ENCODE measurements around the gene CLIP2. TPM values are rescaled to one million over a fixed set of nuclear protein-coding genes. Genes with fewer than 3 reads are reported as not detected.

CLIP2 gene
- polyA plus RNA-seq, 1 experiment = 5.6 TPM

- ChIA-PET POLR2A (interaction anchor here (0.5 to 1.2 kb wide), 2 partner anchors 16 to 418 kb away, joined by 3 read pairs; no protein-coding TSS in a partner anchor), CTCF (interaction anchor here (0.7 kb wide), 1 partner anchor 16 kb away, joined by 3 read pairs; no protein-coding TSS in a partner anchor)
- Histone ChIP-seq H3K4me3 (ENCODE audit: low read depth, low read length) (no peak overlapping the region), H3K36me3 (ENCODE audit: control insufficient read depth, insufficient read depth, low read length) (no peaks in the 10 kb centered on the region), H3K27me3 (ENCODE audit: control insufficient read depth, insufficient read depth, low read length) (no peaks in the 10 kb centered on the region)
- peak; percentile 85 for DNase-seq (ENCODE audit: low read depth)
- no peak for TF ChIP-seq CTCF (IDR thresholded peaks at IDR 0.05; ENCODE audit: insufficient read depth, low read depth, low read length)
These were observed 16.7 kb upstream of the CLIP2 start for GRCh38 chr7:74272305-74273038.

GRCh38 chr7:74275401-74275881 is 13.8 kb upstream of the CLIP2 start:
- no peak for DNase-seq (ENCODE audit: low read depth)
- H3K36me3 ChIP-seq (ENCODE audit: control insufficient read depth, insufficient read depth, low read length) = no peaks in the 10 kb centered on the region
- TF ChIP-seq CTCF (IDR thresholded peaks at IDR 0.05; ENCODE audit: insufficient read depth, low read depth, low read length) = peak; percentile 57
- H3K27me3 ChIP-seq (ENCODE audit: control insufficient read depth, insufficient read depth, low read length) = no peaks in the 10 kb centered on the region
- ChIA-PET POLR2A (interaction anchor here (0.8 kb wide), 1 partner anchor 192 kb away, joined by 7 read pairs; the partner anchor contains the start of gene LIMK1), CTCF (interaction anchor here (1.0 to 2.5 kb wide), 5 partner anchors 9 to 126 kb away, joined by 3 to 15 read pairs (median 4); partner anchors contain the start of gene CLIP2)
- no peak overlapping the region for H3K4me3 ChIP-seq (ENCODE audit: low read depth, low read length)

GRCh38 chr7:74277636-74278035 is 11.6 kb upstream of the CLIP2 start:
- ChIA-PET POLR2A (no interaction called here), CTCF (no interaction called here)
- no peak overlapping the region for H3K4me3 ChIP-seq (ENCODE audit: low read depth, low read length)
- H3K27me3 ChIP-seq (ENCODE audit: control insufficient read depth, insufficient read depth, low read length) = no peaks in the 10 kb centered on the region
- DNase-seq (ENCODE audit: low read depth) = no peak
- TF ChIP-seq CTCF (IDR thresholded peaks at IDR 0.05; ENCODE audit: insufficient read depth, low read depth, low read length) = no peak
- H3K36me3 ChIP-seq (ENCODE audit: control insufficient read depth, insufficient read depth, low read length) = no peaks in the 10 kb centered on the region

GRCh38 chr7:74280985-74281384 is 8.2 kb upstream of the CLIP2 start:
- ChIA-PET POLR2A (no interaction called here), CTCF (no interaction called here)
- DNase-seq (ENCODE audit: low read depth) = no peak
- H3K27me3 ChIP-seq (ENCODE audit: control insufficient read depth, insufficient read depth, low read length) = no peaks in the 10 kb centered on the region
- no peaks in the 10 kb centered on the region for H3K36me3 ChIP-seq (ENCODE audit: control insufficient read depth, insufficient read depth, low read length)
- H3K4me3 ChIP-seq (ENCODE audit: low read depth, low read length) = no peak overlapping the region
- no peak for TF ChIP-seq CTCF (IDR thresholded peaks at IDR 0.05; ENCODE audit: insufficient read depth, low read depth, low read length)

GRCh38 chr7:74282748-74283459 is 6.3 kb upstream of the CLIP2 start:
- no peak for TF ChIP-seq CTCF (IDR thresholded peaks at IDR 0.05; ENCODE audit: insufficient read depth, low read depth, low read length)
- ChIA-PET POLR2A (no interaction called here), CTCF (interaction anchor here (1.0 to 1.5 kb wide), 2 partner anchors 12 to 76 kb away, joined by 3 to 4 read pairs; no protein-coding TSS in a partner anchor)
- Histone ChIP-seq H3K4me3 (ENCODE audit: low read depth, low read length) (no peak overlapping the region), H3K36me3 (ENCODE audit: control insufficient read depth, insufficient read depth, low read length) (no peaks in the 10 kb centered on the region), H3K27me3 (ENCODE audit: control insufficient read depth, insufficient read depth, low read length) (no peaks in the 10 kb centered on the region)
- DNase-seq (ENCODE audit: low read depth) = no peak
